ENCODE results near the gene RGS18. TPM values are rescaled to one million over a fixed set of nuclear protein-coding genes. Genes with fewer than 3 reads are reported as not detected.
"Not testable (repeated sequence)": the region's sequence is repeated elsewhere in the genome, so short reads cannot be mapped to it uniquely, and the experiment has no call there.

RGS18 gene
- polyA plus RNA-seq, 1 donor: 1.8 TPM

DNA sequence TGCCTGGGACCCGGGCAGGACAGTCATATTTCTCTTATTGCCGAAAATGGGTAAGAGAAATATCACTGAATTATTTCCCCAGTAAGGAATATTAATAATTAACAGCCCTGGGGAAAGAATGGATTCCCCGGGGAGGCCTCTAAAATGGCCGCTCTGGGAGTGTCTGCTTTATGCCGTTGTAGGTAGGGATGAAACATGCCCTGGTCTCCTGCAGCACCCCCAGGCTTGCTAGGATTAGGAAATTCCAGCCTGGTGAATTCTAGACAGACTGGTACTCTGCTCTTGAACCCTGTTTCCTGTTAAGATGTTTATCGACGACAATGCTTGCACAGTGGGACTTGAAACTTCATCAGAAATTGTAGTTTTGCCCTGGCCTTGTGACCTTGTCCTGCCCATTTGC lies 6.7 kb downstream of the RGS18 start:
- DNase-seq: not testable (repeated sequence)

GRCh38 chr1:192167011-192167410 lies 8.7 kb downstream of the RGS18 start:
- DNase-seq: no peak

- DNase-seq: no peak
Measured at GRCh38 chr1:192167911-192168700, 9.8 kb downstream of the RGS18 start.

DNA sequence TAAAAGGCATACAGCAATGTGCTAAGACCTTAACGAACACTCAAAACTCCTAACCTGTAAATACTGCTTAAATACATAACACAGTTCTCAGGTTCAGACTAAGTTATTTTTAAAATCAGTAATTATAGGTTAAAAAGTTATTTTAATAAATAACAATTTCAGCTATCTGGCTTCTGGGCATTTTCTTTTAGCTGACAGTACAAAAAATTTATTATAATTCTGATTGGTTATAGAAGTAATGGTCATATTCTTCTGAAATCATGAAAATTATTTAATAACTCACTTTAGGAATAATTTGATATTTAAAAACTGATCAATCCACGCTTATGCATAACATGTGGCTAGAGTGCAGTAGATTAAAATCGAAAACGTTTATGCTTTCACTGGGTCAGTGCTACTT lies 10.7 kb downstream of the RGS18 start:
- no peak for DNase-seq

- no peak for DNase-seq
Measured at GRCh38 chr1:192170196-192170984, 12.1 kb downstream of the RGS18 start.

DNA sequence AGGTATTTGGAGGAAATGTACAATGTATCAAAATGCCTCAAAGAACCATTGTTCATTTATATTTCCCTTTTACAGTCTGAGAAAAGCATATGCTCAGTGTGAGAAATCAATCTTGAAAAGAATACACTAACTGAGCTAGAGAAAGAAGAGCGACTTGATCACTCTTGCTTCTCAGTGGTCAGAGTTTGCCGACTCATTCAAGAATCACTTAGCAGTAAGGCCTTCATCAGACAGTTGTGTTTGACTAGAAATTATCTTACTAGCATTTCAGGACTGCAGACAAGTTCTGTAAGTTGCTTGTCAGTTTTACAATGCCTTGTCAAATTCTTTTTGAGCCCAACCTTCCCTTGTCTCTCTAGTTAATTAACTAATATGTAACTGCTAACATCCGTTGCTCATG lies 12.9 kb downstream of the RGS18 start:
- no peak for DNase-seq

DNA sequence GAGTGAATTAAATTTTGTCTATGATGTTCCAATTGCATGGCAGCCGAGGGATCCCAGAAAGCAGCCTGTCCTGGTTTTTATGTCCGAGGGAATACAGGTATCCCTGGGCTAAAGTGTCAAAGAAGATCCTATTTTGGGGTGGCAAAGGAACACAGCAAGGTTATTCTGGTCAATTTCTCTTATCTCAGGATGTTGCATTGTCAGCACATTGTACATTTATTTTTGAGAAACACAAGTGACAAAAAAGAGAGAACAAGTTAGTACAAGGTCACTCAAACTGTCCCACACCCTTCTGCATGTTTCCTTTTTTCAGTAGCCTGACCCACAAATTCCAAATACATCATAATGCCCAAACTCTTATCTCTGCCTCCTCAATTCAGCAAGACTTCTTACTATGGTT lies 17.7 kb downstream of the RGS18 start:
- DNase-seq: no peak

- no peak for DNase-seq
Measured at GRCh38 chr1:192183788-192184187, 25.5 kb downstream of the RGS18 start.

GRCh38 chr1:192186197-192186596 lies 27.9 kb downstream of the RGS18 start:
- no peak for DNase-seq

GRCh38 chr1:192190066-192190465 lies 31.8 kb downstream of the RGS18 start:
- no peak for DNase-seq

GRCh38 chr1:192201303-192201702 lies 43.0 kb downstream of the RGS18 start:
- DNase-seq: no peak

- no peak for DNase-seq
Measured at GRCh38 chr1:192224396-192224795, 66.1 kb downstream of the RGS18 start.

- no peak for DNase-seq
Measured at GRCh38 chr1:192224846-192225245, 66.6 kb downstream of the RGS18 start.

DNA sequence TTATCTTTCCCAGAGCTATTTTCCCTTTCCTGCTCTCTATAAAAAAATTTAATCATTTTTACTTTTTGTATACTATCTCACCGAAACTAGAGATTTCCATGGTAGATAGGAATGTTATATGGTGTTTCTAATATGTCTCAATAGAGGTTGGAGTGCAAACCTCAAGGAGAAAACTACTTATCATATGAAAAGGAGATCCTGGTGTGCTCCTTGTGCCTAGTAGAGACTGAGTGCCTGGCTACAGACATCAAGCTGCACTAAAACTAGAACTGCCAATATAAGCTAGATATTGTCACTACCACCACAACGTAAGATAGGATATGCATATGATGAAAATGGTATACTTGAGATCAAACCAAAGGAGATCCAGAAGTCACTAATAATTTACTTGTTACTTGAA lies 67.0 kb downstream of the RGS18 start:
- no peak for DNase-seq

GRCh38 chr1:192225703-192226102 lies 67.4 kb downstream of the RGS18 start:
- DNase-seq: no peak

DNA sequence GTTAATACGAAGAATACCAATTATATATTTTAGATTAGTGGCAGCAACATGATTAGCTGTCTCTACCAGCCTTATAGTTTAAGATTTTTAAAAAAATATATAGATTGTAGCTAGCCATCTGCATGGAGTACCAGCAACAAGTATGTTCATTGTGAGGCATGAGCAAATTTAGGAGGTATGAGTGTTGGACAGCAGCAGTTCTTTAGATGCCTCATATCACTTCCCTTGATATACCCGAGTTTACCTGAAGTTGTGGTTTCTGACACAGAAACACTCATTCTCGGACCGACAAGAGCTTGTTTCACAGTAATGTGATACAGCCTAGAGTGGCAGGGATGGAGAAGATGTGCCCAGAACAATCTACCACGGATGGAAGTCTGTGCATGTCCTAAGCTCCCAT lies 69.1 kb downstream of the RGS18 start:
- no peak for DNase-seq

DNA sequence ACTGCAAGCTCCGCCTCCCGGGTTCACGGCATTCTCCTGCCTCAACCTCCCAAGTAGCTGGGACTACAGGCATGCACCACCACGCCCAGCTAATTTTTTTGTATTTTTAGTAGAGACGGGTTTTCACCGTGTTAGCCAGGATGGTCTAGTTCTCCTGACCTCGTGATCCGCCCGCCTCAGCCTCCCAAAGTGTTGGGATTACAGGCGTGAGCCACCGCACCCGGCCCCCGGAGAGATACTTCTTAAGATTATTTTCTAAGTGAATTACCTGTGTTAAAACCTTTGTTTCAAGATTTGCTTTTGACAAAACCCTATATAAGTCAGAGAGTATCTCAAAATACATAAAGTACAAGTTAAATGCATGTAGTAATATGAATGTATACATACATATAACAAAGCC lies 69.7 kb downstream of the RGS18 start:
- DNase-seq: not testable (repeated sequence)

DNA sequence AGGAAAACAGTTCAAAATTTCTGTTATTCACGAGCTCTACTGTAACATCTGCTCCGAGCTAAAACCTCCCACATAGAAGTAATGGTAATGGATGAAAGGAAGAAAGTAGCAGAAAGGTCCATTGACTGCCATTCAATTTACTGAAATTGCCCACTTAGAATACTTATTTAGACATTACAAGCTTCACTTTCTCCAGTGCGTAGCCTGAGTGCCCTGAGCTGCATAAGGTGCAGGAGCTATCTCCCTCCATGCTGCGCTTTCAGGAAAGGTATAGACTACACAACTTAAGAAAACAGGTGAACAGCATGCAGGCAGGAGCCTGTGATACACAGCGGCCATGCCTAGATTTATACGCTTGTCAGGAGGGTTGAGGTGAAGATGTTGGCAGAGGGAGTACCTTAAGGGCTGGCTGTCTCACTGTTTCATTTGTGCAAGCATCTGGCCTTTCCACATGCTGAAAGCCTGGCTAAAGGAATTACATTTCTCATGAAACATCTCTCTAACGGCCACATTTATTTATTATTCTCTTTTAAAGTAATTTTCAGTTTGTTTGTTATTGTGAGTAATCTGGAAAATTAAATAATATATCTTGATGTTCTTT lies 74.7 kb downstream of the RGS18 start:
- DNase-seq: no peak

- DNase-seq: no peak
Measured at GRCh38 chr1:192235127-192235526, 76.9 kb downstream of the RGS18 start.
